ENCODE results near the gene RILPL2.
A peak's percentile ranks its signal among the peaks of the same experiment; 100 is the strongest.
"Not testable (repeated sequence)": the region's sequence is repeated elsewhere in the genome, so short reads cannot be mapped to it uniquely, and the experiment has no call there.

The RILPL2 gene

GRCh38 chr12:123436017-123436964 is at the start of gene RILPL2:
TSS of gene RILPL2 (minus strand) at chr12:123436684. CDS start at chr12:123436420, 264 bp downstream.
- peak; percentile 90 for DNase-seq (ENCODE audit: low read depth)

GRCh38 chr12:123485756-123486155 is 49.3 kb upstream of the RILPL2 start:
- DNase-seq (ENCODE audit: low read depth): no peak

- no peak for DNase-seq (ENCODE audit: low read depth)
These were observed 47.2 kb upstream of the RILPL2 start for GRCh38 chr12:123483602-123484248.

GRCh38 chr12:123482876-123483275 is 46.4 kb upstream of the RILPL2 start:
- DNase-seq (ENCODE audit: low read depth): no peak

- not testable (repeated sequence) for DNase-seq (ENCODE audit: low read depth)
These were observed 44.8 kb upstream of the RILPL2 start for GRCh38 chr12:123481251-123481650.

- no peak for DNase-seq (ENCODE audit: low read depth)
These were observed 43.1 kb upstream of the RILPL2 start for GRCh38 chr12:123479442-123480180.

GRCh38 chr12:123478762-123479161 is 42.3 kb upstream of the RILPL2 start:
- DNase-seq (ENCODE audit: low read depth): no peak

- no peak for DNase-seq (ENCODE audit: low read depth)
These were observed 41.6 kb upstream of the RILPL2 start for GRCh38 chr12:123478069-123478468.

- DNase-seq (ENCODE audit: low read depth): no peak
These were observed 38.8 kb upstream of the RILPL2 start for GRCh38 chr12:123475246-123475703.

- DNase-seq (ENCODE audit: low read depth): no peak
These were observed 38.2 kb upstream of the RILPL2 start for GRCh38 chr12:123474485-123475245.

GRCh38 chr12:123472438-123472849 is 36.0 kb upstream of the RILPL2 start:
- DNase-seq (ENCODE audit: low read depth): no peak

GRCh38 chr12:123471374-123472068 is 35.0 kb upstream of the RILPL2 start:
- DNase-seq (ENCODE audit: low read depth): no peak

- DNase-seq (ENCODE audit: low read depth): no peak
These were observed 33.5 kb upstream of the RILPL2 start for GRCh38 chr12:123469978-123470377.

- no peak for DNase-seq (ENCODE audit: low read depth)
These were observed 32.3 kb upstream of the RILPL2 start for GRCh38 chr12:123468786-123469185.

- no peak for DNase-seq (ENCODE audit: low read depth)
These were observed 28.6 kb upstream of the RILPL2 start for GRCh38 chr12:123465084-123465483.

- DNase-seq (ENCODE audit: low read depth): not testable (repeated sequence)
These were observed 26.7 kb upstream of the RILPL2 start for GRCh38 chr12:123463174-123463573.

- peak; percentile 75 for DNase-seq (ENCODE audit: low read depth)
These were observed 21.7 kb upstream of the RILPL2 start, which contains the start of gene SNRNP35 for GRCh38 chr12:123457980-123458779. TSS of gene SNRNP35 (plus strand) at chr12:123458139. CDS start at chr12:123465541, 7,402 bp downstream.

GRCh38 chr12:123453165-123453564 is 16.7 kb upstream of the RILPL2 start:
- no peak for DNase-seq (ENCODE audit: low read depth)

GRCh38 chr12:123452276-123452550 is 15.7 kb upstream of the RILPL2 start:
- DNase-seq (ENCODE audit: low read depth): not testable (repeated sequence)

GRCh38 chr12:123450636-123451035 is 14.2 kb upstream of the RILPL2 start:
- DNase-seq (ENCODE audit: low read depth): no peak

Data from stimulated activated CD8-positive, alpha-beta memory T cell treated with anti-CD3 and anti-CD28 coated beads, Interleukin-4, amount 100 ng/mL, for 24 hours (primary cell).